GM23338 (cell line): ENCODE data around the gene RCL1. TPM values are rescaled to one million over a fixed set of nuclear protein-coding genes. Genes with fewer than 3 reads are reported as not detected.
A peak's percentile ranks its signal among the peaks of the same experiment; 100 is the strongest.

ENCODE experiments used
- ATAC-seq: fragments of 200-7000 bp; cut with Tn5 transposase; 3 replicates; pipeline ENCODE4 v1.9.1; 2020
- DNase-seq: peaks from one replicate; pipeline ENCODE4 v3.0.0-alpha.2; 2015; ENCODE audit warnings: low spot score
- H2AFZ ChIP-seq: fragments of 200-600 bp; sonication (generic); 2 replicates; pipeline ENCODE4 v1.8.0; 2016; ENCODE audit warnings: antibody characterized with exemption, mild to moderate bottlenecking, moderate library complexity
- H3F3A ChIP-seq: fragments of 200-600 bp; sonication (generic); replicated peaks from 2 replicates; pipeline ENCODE4 v1.8.0; 2017; ENCODE audit warnings: antibody characterized with exemption, mixed run types, low read depth
- H3K27ac ChIP-seq: fragments of 200-600 bp; sonication (generic); 2 replicates; pipeline ENCODE4 v1.6.1; 2016; ENCODE audit warnings: low read depth
- H3K27me3 ChIP-seq: fragments of 200-600 bp; sonication (generic); 2 replicates; pipeline ENCODE4 v1.8.0; 2016; ENCODE audit warnings: mild to moderate bottlenecking, mixed run types, moderate library complexity; ENCODE audit not compliant: insufficient read depth
- H3K36me3 ChIP-seq: fragments of 200-600 bp; sonication (generic); 2 replicates; pipeline ENCODE4 v1.8.0; 2016; ENCODE audit warnings: mild to moderate bottlenecking; ENCODE audit not compliant: insufficient read depth
- H3K4me1 ChIP-seq: fragments of 200-600 bp; sonication (generic); 2 replicates; pipeline ENCODE4 v1.8.0; 2016; ENCODE audit warnings: mild to moderate bottlenecking, moderate library complexity; ENCODE audit not compliant: insufficient read depth
- H3K4me2 ChIP-seq: fragments of 200-600 bp; sonication (generic); 2 replicates; pipeline ENCODE4 v1.7.1; 2017; ENCODE audit warnings: mixed run types
- H3K4me3 ChIP-seq: fragments of 200-600 bp; sonication (generic); 2 replicates; pipeline ENCODE4 v1.6.1; 2016; ENCODE audit warnings: mixed run types
- H3K79me2 ChIP-seq: fragments of 200-600 bp; sonication (generic); replicated peaks from 2 replicates; pipeline ENCODE4 v1.8.0; 2017; ENCODE audit warnings: mild to moderate bottlenecking; ENCODE audit not compliant: insufficient read depth
- H3K9me2 ChIP-seq: fragments of 200-600 bp; sonication (generic); 2 replicates; pipeline ENCODE4 v1.8.0; 2017; ENCODE audit not compliant: insufficient read depth
- H4K20me1 ChIP-seq: fragments of 200-600 bp; sonication (generic); replicated peaks from 2 replicates; pipeline ENCODE4 v1.8.0; 2017; ENCODE audit warnings: mild to moderate bottlenecking; ENCODE audit not compliant: insufficient read depth
- H3K27ac Mint-ChIP-seq: 2 replicates; pipeline ENCODE4 v1.8.0; 2020; ENCODE audit warnings: inconsistent platforms, mild to moderate bottlenecking, moderate library complexity, mixed read lengths
- H3K27me3 Mint-ChIP-seq: 3 replicates; pipeline ENCODE4 v1.8.0; 2022; ENCODE audit warnings: low read depth, mild to moderate bottlenecking, moderate library complexity, mixed read lengths, inconsistent platforms; ENCODE audit not compliant: insufficient read depth, poor library complexity
- H3K36me3 Mint-ChIP-seq: 3 replicates; pipeline ENCODE4 v1.8.0; 2021; ENCODE audit warnings: low read depth, mild to moderate bottlenecking, inconsistent platforms, moderate library complexity, mixed read lengths
- H3K4me1 Mint-ChIP-seq: 3 replicates; pipeline ENCODE4 v1.8.0; 2020; ENCODE audit warnings: mild to moderate bottlenecking, inconsistent platforms, mixed read lengths
- H3K4me3 Mint-ChIP-seq: 3 replicates; pipeline ENCODE4 v1.8.0; 2021; ENCODE audit warnings: moderate library complexity, mild to moderate bottlenecking, inconsistent platforms, mixed read lengths
- H3K9me3 Mint-ChIP-seq: 3 replicates; pipeline ENCODE4 v1.8.0; 2020; ENCODE audit warnings: moderate library complexity, mild to moderate bottlenecking, inconsistent platforms, mixed read lengths
- CREB1 ChIP-seq: fragments of 250-450 bp; sonication (Bioruptor Pico); IDR thresholded peaks from 2 replicates; pipeline ENCODE4 v1.5.0; 2020; ENCODE audit warnings: low read depth, mild to moderate bottlenecking, moderate library complexity
- EZH2phosphoT487 ChIP-seq: fragments of 200-600 bp; sonication (generic); IDR thresholded peaks from one replicate; pipeline ENCODE4 v1.8.1; 2018; ENCODE audit warnings: antibody characterized with exemption; ENCODE audit not compliant: unreplicated experiment
- NANOG ChIP-seq: IDR thresholded peaks from 2 replicates; pipeline ENCODE4 v1.6.1; 2016; ENCODE audit warnings: antibody characterized with exemption, borderline replicate concordance
- POLR2AphosphoS5 ChIP-seq: IDR thresholded peaks from 2 replicates; pipeline ENCODE4 v1.6.1; 2016; ENCODE audit warnings: antibody characterized with exemption, low read depth
- STAT1 ChIP-seq: IDR thresholded peaks from one replicate; pipeline ENCODE4 v1.6.1; 2016; ENCODE audit warnings: antibody characterized with exemption; ENCODE audit not compliant: unreplicated experiment
- ZNF114 ChIP-seq: fragments of 250-450 bp; sonication (Bioruptor Pico); IDR thresholded peaks from 2 replicates; pipeline ENCODE4 v1.5.0; 2020; ENCODE audit warnings: mild to moderate bottlenecking, moderate library complexity
- ZNF331 ChIP-seq: fragments of 250-450 bp; sonication (Bioruptor Pico); IDR thresholded peaks from 2 replicates; pipeline ENCODE4 v1.5.0; 2020; ENCODE audit warnings: low read depth, mild to moderate bottlenecking, moderate library complexity
- polyA plus RNA-seq: library from polyadenylated mRNA; unstranded; fragments of >200 nt; fragmentation: Nextera tagmentation; extraction: Ambion mirVana; gene quantifications from 2 replicates; pipeline ENCODE4 v1.2.1, GENCODE V29; 2016
- total RNA-seq: library from RNA; depleted of rRNA; stranded (reverse); fragments of >200 nt; shearing (Covaris generic); gene quantifications from 2 replicates; pipeline ENCODE4 v1.2.3, GENCODE V29; 2014
- TF ChIP-seq, protein P1 (sequence below), 2 experiments: fragments of 200-600 bp in 1 of 2; sonication (generic) in 1 of 2; conservative IDR thresholded peaks; 2 replicates each; pipeline versions ENCODE4 v1.5.1 to v1.6.1; 2016 to 2017; ENCODE audit warnings: antibody characterized with exemption in 2 of 2, low read depth in 2 of 2, mild to moderate bottlenecking in 2 of 2, moderate library complexity in 1 of 2
- TF ChIP-seq, protein P2 (sequence below): IDR thresholded peaks from 2 replicates; pipeline ENCODE4 v1.6.1; 2016; ENCODE audit warnings: antibody characterized with exemption

RCL1 gene
- total and polyA plus RNA-seq, 2 experiments from 2014 or later = 19.3 to 41.2 TPM

DNA sequence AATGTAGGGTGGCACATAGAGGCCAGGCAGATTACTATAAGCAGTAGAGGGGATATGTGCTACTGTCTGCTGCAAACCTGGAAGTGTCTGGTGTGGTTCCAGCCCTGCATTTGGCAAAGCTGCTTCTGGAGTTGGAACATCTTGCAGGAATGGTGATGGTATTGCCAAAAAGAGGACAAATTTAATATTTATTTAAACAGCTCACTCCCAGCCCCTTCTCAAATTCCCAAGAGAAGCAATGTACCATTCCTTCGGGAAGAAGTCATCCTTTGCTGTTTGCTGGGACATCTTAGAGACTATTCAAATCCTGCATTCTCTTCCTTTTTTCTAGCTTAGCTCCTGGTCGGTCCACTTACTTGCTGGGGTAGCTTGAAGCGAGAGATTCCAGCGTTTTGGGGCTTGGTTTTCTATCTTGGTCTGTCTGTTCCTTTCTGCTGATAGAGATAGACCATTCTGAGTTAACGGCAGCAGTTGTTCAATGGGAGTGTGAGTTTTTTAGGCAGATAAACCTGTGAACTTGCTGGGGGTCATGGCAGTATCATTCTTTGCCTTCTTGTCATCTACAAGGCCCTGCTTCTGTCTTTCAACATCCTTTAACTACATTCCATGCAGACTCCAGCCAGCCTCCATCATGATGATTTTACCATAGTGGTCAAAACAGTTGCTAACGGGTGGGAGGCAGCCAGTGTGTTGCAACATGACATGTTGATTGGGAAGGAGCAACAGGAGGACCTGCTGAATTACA, 69.9 kb downstream of the RCL1 start:
- Mint-ChIP-seq H3K9me3 (no peaks in the 10 kb centered on the region), H3K4me1 (peaks cover 9% of the 10 kb centered on the region; the same call in 2 of the 3 replicates), H3K27ac (peak overlapping the region; percentile 67; the same call in 1 of the 2 replicates), H3K27me3 (no peaks in the 10 kb centered on the region), H3K36me3 (peaks cover 31% of the 10 kb centered on the region), H3K4me3 (no peak overlapping the region)
- no peaks in the 10 kb centered on the region for H3K27me3 ChIP-seq
- 0 out of 2 replicates have a peak, but pooled peaks cover 4% of the 10 kb centered on the region for H3K9me2 ChIP-seq
- H3K27ac ChIP-seq = peak overlapping the region; percentile 26; the same call in 1 of the 2 replicates
- TF ChIP-seq, protein P1, sequence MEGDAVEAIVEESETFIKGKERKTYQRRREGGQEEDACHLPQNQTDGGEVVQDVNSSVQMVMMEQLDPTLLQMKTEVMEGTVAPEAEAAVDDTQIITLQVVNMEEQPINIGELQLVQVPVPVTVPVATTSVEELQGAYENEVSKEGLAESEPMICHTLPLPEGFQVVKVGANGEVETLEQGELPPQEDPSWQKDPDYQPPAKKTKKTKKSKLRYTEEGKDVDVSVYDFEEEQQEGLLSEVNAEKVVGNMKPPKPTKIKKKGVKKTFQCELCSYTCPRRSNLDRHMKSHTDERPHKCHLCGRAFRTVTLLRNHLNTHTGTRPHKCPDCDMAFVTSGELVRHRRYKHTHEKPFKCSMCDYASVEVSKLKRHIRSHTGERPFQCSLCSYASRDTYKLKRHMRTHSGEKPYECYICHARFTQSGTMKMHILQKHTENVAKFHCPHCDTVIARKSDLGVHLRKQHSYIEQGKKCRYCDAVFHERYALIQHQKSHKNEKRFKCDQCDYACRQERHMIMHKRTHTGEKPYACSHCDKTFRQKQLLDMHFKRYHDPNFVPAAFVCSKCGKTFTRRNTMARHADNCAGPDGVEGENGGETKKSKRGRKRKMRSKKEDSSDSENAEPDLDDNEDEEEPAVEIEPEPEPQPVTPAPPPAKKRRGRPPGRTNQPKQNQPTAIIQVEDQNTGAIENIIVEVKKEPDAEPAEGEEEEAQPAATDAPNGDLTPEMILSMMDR (conservative IDR thresholded peaks at IDR 0.05; ENCODE audit: low read depth in 2 of 2) = no peak
- TF ChIP-seq ZNF114 = no peak
- TF ChIP-seq CREB1 (CRISPR knock-in tag) = no peak
- TF ChIP-seq ZNF331 (CRISPR knock-in tag) = no peak
- no peak for TF ChIP-seq POLR2AphosphoS5
- TF ChIP-seq NANOG = no peak
- TF ChIP-seq EZH2phosphoT487 = no peak
- TF ChIP-seq, protein P2, sequence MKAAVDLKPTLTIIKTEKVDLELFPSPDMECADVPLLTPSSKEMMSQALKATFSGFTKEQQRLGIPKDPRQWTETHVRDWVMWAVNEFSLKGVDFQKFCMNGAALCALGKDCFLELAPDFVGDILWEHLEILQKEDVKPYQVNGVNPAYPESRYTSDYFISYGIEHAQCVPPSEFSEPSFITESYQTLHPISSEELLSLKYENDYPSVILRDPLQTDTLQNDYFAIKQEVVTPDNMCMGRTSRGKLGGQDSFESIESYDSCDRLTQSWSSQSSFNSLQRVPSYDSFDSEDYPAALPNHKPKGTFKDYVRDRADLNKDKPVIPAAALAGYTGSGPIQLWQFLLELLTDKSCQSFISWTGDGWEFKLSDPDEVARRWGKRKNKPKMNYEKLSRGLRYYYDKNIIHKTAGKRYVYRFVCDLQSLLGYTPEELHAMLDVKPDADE = no peak
- H3K79me2 ChIP-seq = peaks cover 10% of the 10 kb centered on the region; the same call in 1 of the 2 replicates
- H3F3A ChIP-seq = no peaks in the 10 kb centered on the region
- H3K36me3 ChIP-seq = peaks cover 20% of the 10 kb centered on the region; the same call in 1 of the 2 replicates
- ATAC-seq (no peak), DNase-seq (no peak)
- H2AFZ ChIP-seq = no peak overlapping the region
- no peak overlapping the region for H3K4me2 ChIP-seq
- H3K4me3 ChIP-seq = no peak overlapping the region
- H4K20me1 ChIP-seq = peaks cover 5% of the 10 kb centered on the region; the same call in 1 of the 2 replicates
- no peaks in the 10 kb centered on the region for H3K4me1 ChIP-seq

DNA sequence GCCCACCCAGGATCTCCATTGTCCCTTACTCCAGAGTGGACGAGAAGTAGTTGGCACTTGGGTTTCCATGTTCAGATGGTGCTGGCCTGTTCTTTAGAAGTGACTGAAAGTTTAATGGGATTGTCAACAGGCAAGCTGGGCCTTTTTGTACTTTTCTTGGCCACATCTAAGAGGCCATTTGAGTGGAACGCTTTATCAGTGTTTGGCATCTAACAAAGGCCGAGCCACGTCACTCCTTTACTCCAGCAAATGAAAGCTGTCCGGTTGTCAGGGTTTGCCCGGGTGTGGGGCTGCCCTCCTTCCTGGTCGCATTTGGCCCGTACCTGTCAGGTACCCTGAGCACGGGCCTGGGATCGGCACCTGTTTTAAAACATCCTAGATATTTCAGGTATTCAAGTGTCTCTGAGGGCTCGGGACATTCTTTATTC, 71.5 kb downstream of the RCL1 start:
- no peak overlapping the region for H3K4me3 ChIP-seq
- no peak overlapping the region for H3K4me2 ChIP-seq
- H3K4me3 Mint-ChIP-seq = no peak overlapping the region
- H3K9me3 Mint-ChIP-seq = no peaks in the 10 kb centered on the region
- H3K4me1 Mint-ChIP-seq = peaks cover 9% of the 10 kb centered on the region; the same call in 2 of the 3 replicates
- no peaks in the 10 kb centered on the region for H3K4me1 ChIP-seq
- H3F3A ChIP-seq = no peaks in the 10 kb centered on the region
- ATAC-seq (peak; percentile 54), DNase-seq (peak; percentile 62)
- H4K20me1 ChIP-seq = peaks cover 5% of the 10 kb centered on the region; the same call in 1 of the 2 replicates
- 0 out of 2 replicates have a peak overlapping the region, but pooled peaks have one; percentile 20 for H3K27ac ChIP-seq
- peaks cover 5% of the 10 kb centered on the region; the same call in 1 of the 2 replicates for H3K79me2 ChIP-seq
- H3K27me3 ChIP-seq = no peaks in the 10 kb centered on the region
- H3K27me3 Mint-ChIP-seq = no peaks in the 10 kb centered on the region
- H3K9me2 ChIP-seq = 0 out of 2 replicates have a peak, but pooled peaks cover 4% of the 10 kb centered on the region
- H2AFZ ChIP-seq = no peak overlapping the region
- H3K36me3 ChIP-seq = peaks cover 14% of the 10 kb centered on the region; the same call in 1 of the 2 replicates
- peak overlapping the region; percentile 52; the same call in 1 of the 2 replicates for H3K27ac Mint-ChIP-seq
- peaks cover 23% of the 10 kb centered on the region for H3K36me3 Mint-ChIP-seq
- TF ChIP-seq ZNF114 = no peak
- TF ChIP-seq STAT1 = no peak
- TF ChIP-seq CREB1 (CRISPR knock-in tag) = no peak
- TF ChIP-seq, protein P1 (conservative IDR thresholded peaks at IDR 0.05; ENCODE audit: low read depth in 2 of 2) = no peak
- no peak for TF ChIP-seq EZH2phosphoT487
- TF ChIP-seq, protein P2 = no peak
